ENCODE results near the gene PET117.

GRCh38 chr20:18103497-18103896 is 34.2 kb upstream of the PET117 start:
- no peak for TF ChIP-seq CTCF (IDR thresholded peaks at IDR 0.05)
- no peak for TF ChIP-seq POLR2A (IDR thresholded peaks at IDR 0.05)

Measured in testis (tissue), 2 donors.